Suprapubic skin (tissue), 4 donors: ENCODE results near the gene TMEM187.

Experiments used
- EP300 ChIP-seq: sonication (generic); formaldehyde crosslinking; IDR thresholded peaks from one replicate; pipeline ENCODE4 v1.6.1; 2017; ENCODE audit warnings: antibody characterized with exemption
- POLR2A ChIP-seq, 2 donors: fragments of 450-650 bp; IDR thresholded peaks; one replicate each; pipeline ENCODE4 v1.6.1; 2017; ENCODE audit warnings: antibody characterized with exemption in 2 of 2, mild to moderate bottlenecking in 2 of 2, moderate library complexity in 2 of 2
- POLR2AphosphoS5 ChIP-seq, 3 donors: sonication (generic); formaldehyde crosslinking; IDR thresholded peaks; one replicate each; pipeline ENCODE4 v1.6.1; 2017; ENCODE audit warnings: antibody characterized with exemption in 3 of 3
- TF ChIP-seq, protein P1 (sequence below), 2 donors: fragments of 200-600 bp in 1 of 2; fragments of 450-650 bp in 1 of 2; sonication (generic) in 1 of 2; IDR thresholded peaks; one replicate each; pipeline ENCODE4 v1.5.1; 2016 to 2019; ENCODE audit warnings: antibody characterized with exemption in 2 of 2, mild to moderate bottlenecking in 1 of 2, moderate library complexity in 1 of 2

GRCh38 chrX:153922932-153923857 is 49.4 kb upstream of the TMEM187 start:
- TF ChIP-seq EP300: no peak
- TF ChIP-seq, protein P1, sequence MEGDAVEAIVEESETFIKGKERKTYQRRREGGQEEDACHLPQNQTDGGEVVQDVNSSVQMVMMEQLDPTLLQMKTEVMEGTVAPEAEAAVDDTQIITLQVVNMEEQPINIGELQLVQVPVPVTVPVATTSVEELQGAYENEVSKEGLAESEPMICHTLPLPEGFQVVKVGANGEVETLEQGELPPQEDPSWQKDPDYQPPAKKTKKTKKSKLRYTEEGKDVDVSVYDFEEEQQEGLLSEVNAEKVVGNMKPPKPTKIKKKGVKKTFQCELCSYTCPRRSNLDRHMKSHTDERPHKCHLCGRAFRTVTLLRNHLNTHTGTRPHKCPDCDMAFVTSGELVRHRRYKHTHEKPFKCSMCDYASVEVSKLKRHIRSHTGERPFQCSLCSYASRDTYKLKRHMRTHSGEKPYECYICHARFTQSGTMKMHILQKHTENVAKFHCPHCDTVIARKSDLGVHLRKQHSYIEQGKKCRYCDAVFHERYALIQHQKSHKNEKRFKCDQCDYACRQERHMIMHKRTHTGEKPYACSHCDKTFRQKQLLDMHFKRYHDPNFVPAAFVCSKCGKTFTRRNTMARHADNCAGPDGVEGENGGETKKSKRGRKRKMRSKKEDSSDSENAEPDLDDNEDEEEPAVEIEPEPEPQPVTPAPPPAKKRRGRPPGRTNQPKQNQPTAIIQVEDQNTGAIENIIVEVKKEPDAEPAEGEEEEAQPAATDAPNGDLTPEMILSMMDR (IDR thresholded peaks at IDR 0.05): peak in 1 of 2 donors; percentile 36
- TF ChIP-seq POLR2A (IDR thresholded peaks at IDR 0.05): no peak
- TF ChIP-seq POLR2AphosphoS5 (IDR thresholded peaks at IDR 0.05): no peak
